HG03442 (cell line): ENCODE results near the gene RPS19BP1.

Experiments
- ATAC-seq: cut with Tn5 transposase; IDR thresholded peaks from one replicate; pipeline ENCODE4 v1.9.1; 2021; ENCODE audit warnings: mild to moderate bottlenecking, moderate library complexity; ENCODE audit not compliant: unreplicated experiment

Gene RPS19BP1

DNA sequence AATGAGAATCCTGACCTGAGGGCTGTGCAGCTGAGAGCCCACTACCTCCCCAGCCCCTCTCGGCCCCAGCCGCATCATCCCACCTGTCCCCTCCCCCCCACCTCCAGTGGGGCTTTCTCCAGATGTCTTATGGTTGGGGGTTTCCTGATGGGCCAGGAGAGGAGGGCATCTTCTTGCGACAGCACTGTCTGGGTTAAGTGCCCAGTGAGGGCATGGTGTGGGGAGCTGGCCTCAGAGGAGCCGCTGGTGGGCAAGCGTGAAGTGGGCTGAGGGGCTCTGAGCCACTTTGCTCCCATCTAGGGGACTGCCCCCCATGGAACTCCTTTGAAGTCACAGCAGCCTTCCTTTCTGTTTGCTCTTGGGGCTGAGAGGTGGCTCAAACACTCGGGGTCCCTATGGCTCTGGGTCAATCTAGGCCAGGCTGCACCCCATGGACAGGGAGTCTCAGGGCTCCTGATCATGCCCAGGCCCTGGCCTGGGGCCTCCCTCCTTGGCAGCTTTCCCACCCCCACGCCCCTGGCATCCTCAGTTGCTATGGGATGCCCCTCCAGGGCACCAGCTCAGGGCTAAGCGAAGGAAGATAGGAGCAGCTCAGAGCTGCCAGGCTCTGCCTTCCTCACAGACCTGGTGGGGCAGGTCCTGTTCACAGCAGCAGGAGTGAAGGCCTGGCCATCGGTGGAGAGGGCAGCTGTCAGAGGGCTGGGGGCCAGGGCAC is 41.4 kb downstream of the RPS19BP1 start:
- no peak for ATAC-seq

DNA sequence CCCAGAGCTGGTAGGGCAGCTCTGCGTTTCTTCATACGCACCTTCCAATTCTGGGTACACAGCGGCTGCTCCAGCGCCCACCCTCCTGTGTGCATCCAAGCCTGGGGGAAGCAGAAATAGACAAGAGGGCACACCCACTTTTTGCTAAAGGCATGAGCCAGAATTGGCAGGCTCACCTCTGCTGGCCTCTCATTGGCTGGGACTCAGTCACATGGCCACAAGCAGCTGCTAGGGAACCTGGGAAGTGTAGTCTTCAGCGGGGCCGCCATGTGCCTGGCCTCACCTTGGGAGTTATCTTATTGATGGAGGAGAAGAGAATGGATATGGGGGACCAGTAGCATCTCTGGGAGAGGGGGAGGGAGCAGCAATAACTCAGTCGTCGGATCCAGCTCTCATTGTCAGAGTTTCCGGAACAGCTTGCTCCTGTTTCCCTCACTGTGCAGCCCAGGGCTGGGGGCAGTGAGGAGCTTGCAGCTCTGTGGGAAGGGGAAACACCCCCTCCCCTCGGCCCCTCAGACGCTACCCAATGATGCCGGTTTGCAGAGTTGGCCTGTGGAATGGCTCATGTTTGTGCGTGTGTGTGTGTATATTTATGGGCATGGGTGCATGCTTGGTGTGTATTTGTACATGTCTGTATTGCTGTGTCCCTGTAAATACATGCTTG is 42.3 kb downstream of the RPS19BP1 start:
- peak; percentile 77 for ATAC-seq

DNA sequence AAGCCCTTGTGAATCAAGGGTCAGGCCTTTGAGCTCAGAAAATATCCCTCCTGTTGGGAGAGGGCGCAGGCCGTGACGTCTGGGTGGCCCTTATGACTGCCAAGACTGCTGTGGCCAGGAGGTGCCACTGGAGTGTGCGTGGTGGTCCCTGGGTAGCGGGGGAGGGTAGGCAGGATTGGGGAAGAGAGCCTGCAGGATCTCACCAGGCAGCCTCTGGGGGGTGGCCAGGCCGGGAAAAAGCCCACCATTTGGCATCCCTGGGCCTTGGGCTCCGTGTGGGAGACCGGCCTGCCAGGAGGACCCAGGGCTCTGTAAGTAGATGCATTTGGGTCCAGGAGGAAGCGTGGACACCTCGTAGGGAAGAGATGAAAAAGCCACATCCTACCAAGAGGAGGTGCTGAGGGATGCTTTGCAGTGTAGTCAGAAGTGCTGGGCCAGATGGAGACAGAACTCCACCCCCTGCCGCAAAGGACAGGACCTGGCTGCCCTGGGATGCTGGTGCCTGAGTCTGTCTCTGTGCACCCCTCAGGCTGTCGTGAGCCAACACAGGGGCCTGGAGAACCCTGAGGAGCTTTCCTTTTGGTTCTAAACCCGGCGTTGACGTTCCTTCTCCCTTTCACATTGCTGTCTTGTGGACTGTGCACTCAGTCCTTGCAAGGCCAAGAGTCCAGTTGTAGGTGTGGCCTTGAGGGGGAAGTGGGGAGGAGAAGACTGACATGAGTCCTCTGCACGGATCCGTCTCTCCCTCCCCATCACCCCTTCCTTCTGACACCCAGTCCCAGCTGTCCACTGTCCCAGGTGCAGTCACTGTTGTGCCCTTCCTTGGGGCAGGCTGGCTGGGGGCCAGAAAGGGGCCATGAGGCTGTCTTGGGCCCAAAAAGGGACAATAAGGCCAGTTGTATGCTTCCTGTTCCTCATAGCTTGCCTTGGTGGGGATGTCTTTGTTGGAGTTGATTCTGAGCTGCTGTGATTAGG is 43.2 kb downstream of the RPS19BP1 start:
- ATAC-seq = no peak

DNA sequence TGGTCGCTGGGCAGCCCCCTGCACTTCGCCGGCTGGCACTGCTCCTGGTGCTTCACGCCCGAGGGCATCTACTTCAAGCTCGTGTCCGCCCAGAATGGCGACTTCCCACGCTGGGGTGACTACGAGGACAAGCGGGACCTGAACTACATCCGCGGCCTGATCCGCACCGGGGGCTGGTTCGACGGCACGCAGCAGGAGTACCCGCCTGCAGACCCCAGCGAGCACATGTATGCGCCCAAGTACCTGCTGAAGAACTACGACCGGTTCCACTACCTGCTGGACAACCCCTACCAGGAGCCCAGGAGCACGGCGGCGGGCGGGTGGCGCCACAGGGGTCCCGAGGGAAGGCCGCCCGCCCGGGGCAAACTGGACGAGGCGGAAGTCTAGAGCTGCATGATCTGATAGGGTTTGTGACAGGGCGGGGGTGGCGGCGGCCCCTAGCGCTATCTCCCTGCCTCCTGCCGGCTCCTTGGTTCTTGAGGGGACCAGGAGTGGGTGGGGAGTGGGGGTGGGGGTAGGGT is 43.9 kb downstream of the RPS19BP1 start:
- ATAC-seq = no peak

DNA sequence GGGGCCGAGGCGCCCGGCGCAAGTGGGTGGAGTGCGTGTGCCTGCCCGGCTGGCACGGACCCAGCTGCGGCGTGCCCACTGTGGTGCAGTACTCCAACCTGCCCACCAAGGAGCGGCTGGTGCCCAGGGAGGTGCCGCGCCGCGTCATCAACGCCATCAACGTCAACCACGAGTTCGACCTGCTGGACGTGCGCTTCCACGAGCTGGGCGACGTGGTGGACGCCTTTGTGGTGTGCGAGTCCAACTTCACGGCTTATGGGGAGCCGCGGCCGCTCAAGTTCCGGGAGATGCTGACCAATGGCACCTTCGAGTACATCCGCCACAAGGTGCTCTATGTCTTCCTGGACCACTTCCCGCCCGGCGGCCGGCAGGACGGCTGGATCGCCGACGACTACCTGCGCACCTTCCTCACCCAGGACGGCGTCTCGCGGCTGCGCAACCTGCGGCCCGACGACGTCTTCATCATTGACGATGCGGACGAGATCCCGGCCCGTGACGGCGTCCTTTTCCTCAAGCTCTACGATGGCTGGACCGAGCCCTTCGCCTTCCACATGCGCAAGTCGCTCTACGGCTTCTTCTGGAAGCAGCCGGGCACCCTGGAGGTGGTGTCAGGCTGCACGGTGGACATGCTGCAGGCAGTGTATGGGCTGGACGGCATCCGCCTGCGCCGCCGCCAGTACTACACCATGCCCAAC is 44.6 kb downstream of the RPS19BP1 start:
- no peak for ATAC-seq

DNA sequence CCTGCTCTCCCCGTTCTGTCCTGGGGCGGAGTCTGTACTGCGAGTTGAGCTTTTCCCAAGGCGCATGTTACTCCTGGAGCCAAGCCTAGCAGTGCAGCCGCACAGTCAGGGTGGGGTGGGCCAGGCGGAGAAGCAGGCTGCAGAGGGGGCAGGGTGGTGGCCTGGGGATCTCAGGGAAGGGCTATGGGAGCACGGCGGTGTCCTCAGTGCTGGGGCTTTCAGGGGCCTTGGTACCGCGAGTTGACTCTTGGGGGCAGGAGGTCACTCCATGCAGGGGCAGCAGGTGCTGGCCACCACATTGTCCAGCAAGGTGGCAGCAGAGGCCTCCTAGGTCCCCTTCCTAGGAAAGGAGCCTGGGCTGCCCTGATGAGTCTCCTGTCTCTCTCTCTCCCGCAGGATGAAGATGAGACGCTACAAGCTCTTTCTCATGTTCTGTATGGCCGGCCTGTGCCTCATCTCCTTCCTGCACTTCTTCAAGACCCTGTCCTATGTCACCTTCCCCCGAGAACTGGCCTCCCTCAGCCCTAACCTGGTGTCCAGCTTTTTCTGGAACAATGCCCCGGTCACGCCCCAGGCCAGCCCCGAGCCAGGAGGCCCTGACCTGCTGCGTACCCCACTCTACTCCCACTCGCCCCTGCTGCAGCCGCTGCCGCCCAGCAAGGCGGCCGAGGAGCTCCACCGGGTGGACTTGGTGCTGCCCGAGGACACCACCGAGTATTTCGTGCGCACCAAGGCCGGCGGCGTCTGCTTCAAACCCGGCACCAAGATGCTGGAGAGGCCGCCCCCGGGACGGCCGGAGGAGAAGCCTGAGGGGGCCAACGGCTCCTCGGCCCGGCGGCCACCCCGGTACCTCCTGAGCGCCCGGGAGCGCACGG is 45.4 kb downstream of the RPS19BP1 start:
- ATAC-seq = no peak

DNA sequence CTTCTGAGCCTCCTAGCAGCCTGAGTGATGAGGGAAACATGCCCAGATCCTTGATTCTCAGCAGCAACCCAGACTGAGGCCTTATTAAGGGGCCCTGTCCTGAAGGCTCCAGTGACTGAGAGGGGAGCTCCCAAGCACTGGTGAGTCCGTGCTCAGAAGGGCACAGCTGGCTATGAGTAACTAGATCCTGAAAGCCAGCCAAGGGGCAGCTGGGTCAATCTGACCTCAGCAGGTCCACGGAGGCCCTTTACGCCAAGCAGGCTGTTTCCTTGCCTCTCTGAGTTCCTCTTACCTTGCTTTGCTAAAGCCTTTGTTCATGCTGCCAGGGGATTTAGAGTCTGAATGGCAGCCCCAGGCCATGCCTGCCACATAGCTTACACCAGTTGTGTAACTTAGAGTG is 49.8 kb downstream of the RPS19BP1 start:
- no peak for ATAC-seq

DNA sequence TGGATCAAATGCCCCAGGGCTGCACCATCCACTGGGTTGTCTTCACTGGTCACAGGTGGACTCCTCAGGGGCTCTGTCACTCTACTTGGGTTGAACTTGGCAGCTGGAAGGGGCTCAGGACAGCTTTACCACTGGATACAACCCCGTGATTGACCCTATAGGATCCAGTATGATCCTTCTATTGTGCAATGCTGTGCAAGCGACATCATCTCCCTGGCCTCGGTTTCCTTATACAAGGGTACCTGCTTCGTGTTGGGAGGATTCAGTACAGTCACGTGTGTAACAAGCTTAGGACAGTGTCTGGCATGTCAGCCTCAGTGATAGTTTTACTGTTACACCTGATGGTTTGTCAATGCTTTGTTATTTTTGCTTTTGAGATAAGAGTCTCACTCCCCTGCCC is 51.0 kb downstream of the RPS19BP1 start:
- no peak for ATAC-seq

DNA sequence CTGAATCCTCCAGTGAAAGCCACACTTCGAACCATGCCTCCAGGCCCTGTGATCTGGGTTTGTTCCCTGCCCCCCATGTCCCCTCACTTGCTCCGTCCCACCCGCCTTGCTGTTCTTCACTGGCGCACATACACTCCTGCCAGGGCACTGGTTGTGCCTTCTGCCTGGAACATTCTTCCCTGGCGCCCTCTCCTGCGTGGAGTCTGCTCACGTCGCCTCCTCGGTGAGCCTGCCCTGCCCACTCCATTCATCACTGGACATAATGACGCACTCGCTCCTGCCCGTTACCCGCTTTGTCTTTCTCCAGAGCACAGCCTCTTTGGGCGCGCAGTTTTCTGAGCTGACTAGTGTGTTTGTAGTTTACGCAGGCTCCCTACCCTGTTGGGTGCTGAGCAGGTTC is 51.5 kb downstream of the RPS19BP1 start:
- ATAC-seq = no peak

DNA sequence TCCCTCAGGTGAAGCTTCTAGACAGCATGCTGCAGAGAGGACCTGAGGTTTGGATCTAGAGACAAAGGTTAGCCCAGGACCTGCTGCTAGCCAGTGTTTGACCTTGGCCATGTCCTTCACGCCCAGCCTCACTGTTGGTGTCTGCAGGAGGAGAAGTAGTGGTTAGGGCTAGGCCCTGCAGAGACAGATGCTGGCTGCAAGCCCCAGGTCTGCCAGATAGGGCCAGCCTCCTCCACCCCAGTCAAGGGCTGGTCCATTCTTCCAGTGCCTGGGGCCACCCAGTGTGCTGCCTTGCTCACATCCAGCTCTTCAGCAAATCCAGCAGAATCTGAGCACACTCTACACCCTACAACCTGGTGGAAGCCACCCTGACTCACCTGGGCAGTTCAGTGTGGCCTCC is 52.0 kb downstream of the RPS19BP1 start:
- ATAC-seq = no peak

DNA sequence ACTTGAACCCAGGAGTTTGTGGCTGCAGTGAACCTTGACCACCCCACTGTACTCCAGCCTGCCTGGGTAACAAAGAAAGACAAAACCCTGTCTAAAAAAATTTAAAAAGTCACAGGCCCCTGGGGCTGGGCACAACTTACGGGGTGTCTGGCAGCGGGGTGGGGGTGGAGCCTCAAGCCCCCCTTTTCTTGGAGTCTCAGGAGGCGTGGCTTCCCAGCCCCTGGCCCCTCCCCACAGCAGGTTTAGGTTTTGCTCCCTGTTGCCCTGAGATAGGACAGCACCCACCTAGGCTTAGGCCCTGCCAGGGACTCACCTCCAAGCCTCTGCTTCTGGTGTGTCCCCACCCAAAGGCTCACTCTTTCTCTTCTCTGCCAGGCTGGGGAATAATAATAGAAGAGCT is 53.3 kb downstream of the RPS19BP1 start:
- no peak for ATAC-seq
